GM12878 (cell line): ENCODE measurements around the gene SLC25A33. TPM values are rescaled to one million over a fixed set of nuclear protein-coding genes. Genes with fewer than 3 reads are reported as not detected.
"Not testable (repeated sequence)": the region's sequence is repeated elsewhere in the genome, so short reads cannot be mapped to it uniquely, and the experiment has no call there.

Experiments used
- ATAC-seq: fragments of 200-7000 bp; cut with Tn5 transposase; 3 replicates; pipeline ENCODE4 v1.9.1; 2020; ENCODE audit warnings: mild to moderate bottlenecking, moderate library complexity
- BruUV-seq: library from RNA; stranded (reverse); fragments of 400-500 nt; replicated peaks from 2 replicates; lab custom pipeline; 2021; lab: Mats Ljungman, UMichigan
- CTCF ChIA-PET: fragments of 300-600 bp; sonication (Branson Sonifier 250); formaldehyde crosslinking; extraction: SDS; loops from one replicate; lab custom pipeline; 2021; ENCODE audit warnings: inconsistent platforms; lab: Yijun Ruan, JAX
- POLR2A ChIA-PET: fragments of 350-600 bp; formaldehyde crosslinking; extraction: SDS; loops from one replicate; lab custom pipeline; 2021; ENCODE audit warnings: inconsistent platforms; lab: Charles Lee
- RAD21 ChIA-PET: fragments of 300-600 bp; sonication (Branson Sonifier 250); formaldehyde crosslinking; loops from one replicate; lab custom pipeline; 2023; ENCODE audit warnings: antibody characterized with exemption; ENCODE audit not compliant: unreplicated experiment; lab: Charles Lee
- SMC1A ChIA-PET: fragments of 300-600 bp; sonication (Branson Sonifier 250); formaldehyde crosslinking; loops from one replicate; lab custom pipeline; 2023; ENCODE audit not compliant: unreplicated experiment, uncharacterized antibody; lab: Charles Lee
- DNase-seq: peaks from one replicate; pipeline ENCODE4 v3.0.0-alpha.2; 2011; ENCODE audit warnings: low read depth, low spot score
- FAIRE-seq: peaks from 3 replicates; lab custom pipeline; 2011; peaks lifted over from hg19 to GRCh38; lab: Jason Lieb, UNC
- H2AFZ ChIP-seq: 2 replicates; pipeline ENCODE4 v1.6.0; 2011; ENCODE audit warnings: low read depth, low read length, control low read depth; ENCODE audit not compliant: control insufficient read depth
- H3K27ac ChIP-seq: 2 replicates; pipeline ENCODE4 v1.5.1; 2011; ENCODE audit warnings: control low read depth; ENCODE audit not compliant: control insufficient read depth, insufficient read depth
- H3K27me3 ChIP-seq, 2 experiments: replicated peaks in 1 of 2; 2 replicates each; pipeline versions ENCODE4 v1.6.0 to v1.6.1; 2011; ENCODE audit warnings: low read length in 1 of 2; ENCODE audit not compliant: control insufficient read depth in 2 of 2, insufficient read depth in 2 of 2
- H3K36me3 ChIP-seq, 2 experiments: 2 replicates each; pipeline ENCODE4 v1.5.1; 2011; ENCODE audit warnings: low read length in 1 of 2; ENCODE audit not compliant: control insufficient read depth in 2 of 2, insufficient read depth in 2 of 2
- H3K4me1 ChIP-seq: 2 replicates; pipeline ENCODE4 v1.6.1; 2011; ENCODE audit warnings: mild to moderate bottlenecking, low read length, moderate library complexity, mixed read lengths; ENCODE audit not compliant: control insufficient read depth, insufficient read depth
- H3K4me2 ChIP-seq: 2 replicates; pipeline ENCODE4 v1.6.0; 2011; ENCODE audit warnings: control low read depth; ENCODE audit not compliant: control insufficient read depth, insufficient read depth
- H3K4me3 ChIP-seq: fragments of 200-600 bp; sonication (generic); 2 replicates; pipeline ENCODE4 v1.5.1; 2016
- H3K79me2 ChIP-seq: 2 replicates; pipeline ENCODE4 v1.6.0; 2011; ENCODE audit warnings: low read length; ENCODE audit not compliant: control insufficient read depth, insufficient read depth
- H3K9ac ChIP-seq: 2 replicates; pipeline ENCODE4 v1.8.0; 2011; ENCODE audit warnings: low read length, control low read depth, mixed read lengths; ENCODE audit not compliant: control insufficient read depth, insufficient read depth
- H3K9me3 ChIP-seq: replicated peaks from 3 replicates; pipeline ENCODE4 v1.5.1; 2011; ENCODE audit warnings: mild to moderate bottlenecking, low read length; ENCODE audit not compliant: control insufficient read depth, insufficient read depth
- H4K20me1 ChIP-seq: 2 replicates; pipeline ENCODE4 v1.6.0; 2011; ENCODE audit not compliant: control insufficient read depth, insufficient read depth
- ASH2L ChIP-seq: fragments of 300-600, 200-600 bp; sonication (generic); IDR thresholded peaks from 2 replicates; pipeline ENCODE4 v1.6.1; 2017; ENCODE audit warnings: low read depth, mild to moderate bottlenecking, borderline replicate concordance
- ATF7 ChIP-seq: fragments of 450-650 bp; IDR thresholded peaks from 2 replicates; pipeline ENCODE4 v1.6.1; 2016; ENCODE audit warnings: low read depth, mild to moderate bottlenecking
- CREB1 ChIP-seq: IDR thresholded peaks from 2 replicates; pipeline ENCODE4 v1.6.1; 2012; ENCODE audit warnings: low read depth, mild to moderate bottlenecking, inconsistent platforms
- GABPA ChIP-seq: IDR thresholded peaks from 2 replicates; pipeline ENCODE4 v1.6.1; 2014; ENCODE audit warnings: antibody characterized with exemption, low read depth, mild to moderate bottlenecking, inconsistent platforms
- JUNB ChIP-seq: IDR thresholded peaks from 2 replicates; pipeline ENCODE4 v1.6.1; 2016; ENCODE audit warnings: antibody characterized with exemption, mild to moderate bottlenecking
- RCOR1 ChIP-seq: conservative IDR thresholded peaks from 2 replicates; pipeline ENCODE4 v1.6.1; 2012; ENCODE audit warnings: low read depth, low read length, improper control_type of control experiment
- STAT3 ChIP-seq: IDR thresholded peaks from 2 replicates; pipeline ENCODE4 v1.6.1; 2011; ENCODE audit warnings: low read depth, low read length, improper control_type of control experiment
- ZNF592 ChIP-seq: fragments of 450-650 bp; IDR thresholded peaks from 2 replicates; pipeline ENCODE4 v1.6.1; 2017; ENCODE audit warnings: mild to moderate bottlenecking, moderate library complexity
- WGBS: methylation state at CpG from one replicate; pipeline ENCODE4 v1.1.6; 2016; ENCODE audit warnings: low lambda C conversion rate; ENCODE audit not compliant: insufficient replicate concordance, insufficient coverage; ENCODE audit errors: missing lambda C conversion rate; 5-methylcytosine and 5-hydroxymethylcytosine counted together
- in situ Hi-C: fragments of 300-500 bp; cut with MboI; formaldehyde crosslinking; loops from 9 replicates; pipeline ENCODE4 v1.14.3; 2018; ENCODE audit warnings: mixed read lengths
- intact Hi-C: fragments of 100-400 bp; cut with micrococcal nuclease; formaldehyde crosslinking; loops from one replicate; pipeline ENCODE4 v1.14.2; 2022; ENCODE audit not compliant: unreplicated experiment
- polyA plus RNA-seq, 11 experiments: library from polyadenylated mRNA; depleted of rRNA in 4 of 11; unstranded in 6 of 11; stranded (reverse) in 5 of 11; fragments of >200 nt; fragmentation: Nextera tagmentation in 4 of 11; fragmentation: Illumina TruSeq in 1 of 11; extraction: Ambion mirVana in 4 of 11; extraction: Trizol in 1 of 11; gene quantifications; 1 replicate in 1 of 11; 2 replicates in 10 of 11; pipeline versions ENCODE4 v1.2.1 to v1.2.3, GENCODE V29; 2011 to 2016; ENCODE audit warnings: inconsistent platforms in 2 of 11, missing spikeins in 2 of 11, low read depth in 1 of 11
- total RNA-seq, 4 experiments: library from RNA; depleted of rRNA in 3 of 4; stranded (reverse); fragments of >200 nt in 3 of 4; fragmentation: Illumina TruSeq in 1 of 4; extraction: Trizol in 1 of 4; gene quantifications; 2 replicates each; pipeline versions ENCODE4 v1.2.1 to v1.2.3, GENCODE V29; 2013 to 2021

Gene SLC25A33
- total and polyA plus RNA-seq, 10 of the 15 experiments (the other 5 are each of a cell fraction or from before 2014, with no cell fraction given) = 1.7 to 11.2 (median 8.4) TPM

- H3K27me3 ChIP-seq = no peaks in the 10 kb centered on the region
- ChIA-PET CTCF (interaction anchor here (1.7 kb wide), 1 partner anchor 79 kb away, joined by 7 read pairs; no protein-coding TSS in a partner anchor), SMC1A (no interaction called here), RAD21 (no interaction called here), POLR2A (no interaction called here)
- H3K4me1 ChIP-seq = no peaks in the 10 kb centered on the region
- 50% methylated on average over 1 of the region's 1 CpG for WGBS
- ATAC-seq (no peak), DNase-seq (no peak), FAIRE-seq (no peak)
- H3K36me3 ChIP-seq = peaks cover 2 to 9% of the 10 kb centered on the region in 2 experiments; a peak in 3 of 4 replicates
- H2AFZ ChIP-seq = no peak overlapping the region
- H3K27ac ChIP-seq = no peak overlapping the region
- no peak overlapping the region for H3K9ac ChIP-seq
- no peaks in the 10 kb centered on the region for H3K79me2 ChIP-seq
- no peaks in the 10 kb centered on the region for H4K20me1 ChIP-seq
- H3K4me3 ChIP-seq = no peak overlapping the region
- H3K9me3 ChIP-seq = no peaks in the 10 kb centered on the region
- H3K4me2 ChIP-seq = no peak overlapping the region
- BruUV-seq = no TSS peak
- no peak for TF ChIP-seq ASH2L
- TF ChIP-seq GABPA = no peak
- TF ChIP-seq CREB1 = no peak
- TF ChIP-seq ATF7 = no peak
- TF ChIP-seq RCOR1 = no peak
- no peak for TF ChIP-seq ZNF592
- TF ChIP-seq JUNB = no peak
- no peak for TF ChIP-seq STAT3
- intact Hi-C loops = no loop called here
- in situ Hi-C loops = no loop called here
Measured at GRCh38 chr1:9569267-9569666, 30.0 kb downstream of the SLC25A33 start.

GRCh38 chr1:9570886-9571529, 31.7 kb downstream of the SLC25A33 start:
- not testable (repeated sequence) for H3K79me2 ChIP-seq, H3K27ac ChIP-seq, DNase-seq, H3K4me1 ChIP-seq, H4K20me1 ChIP-seq, H3K9me3 ChIP-seq, ATAC-seq, H3K27me3 ChIP-seq, H3K4me3 ChIP-seq, H2AFZ ChIP-seq, BruUV-seq, H3K4me2 ChIP-seq, H3K9ac ChIP-seq, FAIRE-seq
- ChIA-PET SMC1A (interaction anchor here (0.8 to 1.0 kb wide), 2 partner anchors 8 to 75 kb away, joined by 3 to 4 read pairs; no protein-coding TSS in a partner anchor), RAD21 (interaction anchor here (1.2 kb wide), 1 partner anchor 75 kb away, joined by 3 read pairs; no protein-coding TSS in a partner anchor), POLR2A (interaction anchor here (0.9 kb wide), 1 partner anchor 25 kb away, joined by 3 read pairs; no protein-coding TSS in a partner anchor), CTCF (interaction anchor here (0.9 to 3.0 kb wide), 8 partner anchors 17 to 229 kb away, joined by 3 to 16 read pairs (median 4); no protein-coding TSS in a partner anchor)
- WGBS = 85% methylated on average over 16 of the region's 16 CpGs
- intact Hi-C loops = loop anchor here (5.0 kb wide), 1 partner anchor 284 kb away; no protein-coding TSS in a partner anchor
- in situ Hi-C loops = loop anchor here (5.0 kb wide), 1 partner anchor 284 kb away; no protein-coding TSS in a partner anchor
- peaks cover 2 to 11% of the 10 kb centered on the region in 2 experiments; a peak in 3 of 4 replicates for H3K36me3 ChIP-seq
